HG03439 (cell line): ENCODE results near the gene AGER.
"Not testable (repeated sequence)": the region's sequence is repeated elsewhere in the genome, so short reads cannot be mapped to it uniquely, and the experiment has no call there.

Experiments
- ATAC-seq: cut with Tn5 transposase; IDR thresholded peaks from one replicate; pipeline ENCODE4 v1.9.1; 2021; ENCODE audit warnings: mild to moderate bottlenecking, moderate library complexity; ENCODE audit not compliant: unreplicated experiment

The AGER gene

DNA sequence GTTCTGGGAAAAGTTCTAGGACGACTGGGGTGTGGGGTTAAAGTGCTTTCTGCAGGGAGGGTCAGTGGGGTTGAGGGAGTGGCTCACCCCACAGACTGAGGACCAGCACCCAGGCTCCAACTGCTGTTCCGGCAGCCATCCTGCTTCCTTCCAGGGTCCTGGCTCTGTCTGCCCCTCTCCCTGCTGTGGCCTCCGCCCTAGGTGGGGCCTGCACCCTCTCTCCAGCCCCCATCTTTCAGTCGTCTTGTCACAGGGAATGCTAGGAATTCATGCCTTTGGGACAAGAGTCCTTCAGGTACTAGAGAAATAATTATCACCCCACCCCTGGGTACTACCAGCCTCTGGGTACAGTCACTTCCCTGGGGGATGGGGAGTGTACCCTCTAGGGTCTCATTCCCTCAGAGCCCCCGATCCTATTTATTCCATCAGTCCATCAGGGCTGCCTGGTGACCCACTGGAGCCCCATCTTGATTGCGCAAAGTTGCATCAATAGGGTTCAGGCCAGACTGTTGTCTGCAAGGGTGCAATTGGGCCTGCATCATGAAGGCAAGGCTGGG lies at the start of gene AGER:
Gene AGER (minus strand): TSS at position 170 of the 557 bp plus-strand sequence. CDS start 31 bp downstream, at position 139.
- no peak for ATAC-seq

DNA sequence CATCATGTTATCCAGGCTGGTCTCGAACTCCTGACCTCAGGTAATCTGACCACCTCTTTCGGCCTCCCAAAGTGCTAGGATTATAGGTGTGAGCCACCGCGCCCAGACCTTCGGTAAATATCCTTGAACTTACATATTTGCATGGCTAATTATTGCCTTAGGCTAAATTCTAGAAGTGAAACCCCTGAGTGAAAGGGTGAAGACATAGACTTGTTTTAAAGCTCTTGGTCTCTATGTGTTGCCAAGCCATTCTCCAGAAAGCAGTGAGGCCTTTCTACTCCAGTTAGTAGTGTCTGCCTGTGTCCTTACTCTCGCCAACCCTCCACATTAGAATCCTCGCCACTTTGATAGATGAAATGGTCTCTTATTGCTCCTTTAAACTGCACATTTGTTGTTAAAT lies 42.4 kb upstream of the AGER start:
- ATAC-seq, result no peak

DNA sequence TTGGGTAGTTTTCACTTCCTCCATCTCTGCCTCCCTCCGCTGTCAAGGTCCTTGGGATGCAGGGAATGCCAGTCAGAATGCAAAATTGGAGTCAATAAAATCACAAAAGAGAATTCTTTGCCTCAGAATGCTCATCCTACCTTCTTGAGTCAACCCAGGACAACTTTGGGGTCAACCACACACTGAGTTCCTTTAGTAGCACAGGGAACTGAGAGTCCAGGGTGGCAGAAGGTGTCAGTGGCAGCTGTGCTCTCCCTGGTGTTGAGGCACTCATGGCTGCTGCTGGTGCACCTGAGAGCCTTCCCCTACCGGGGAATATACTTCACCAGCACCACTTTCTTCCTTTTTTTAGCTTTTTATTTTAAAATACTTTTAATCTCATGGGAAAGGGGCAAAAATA lies 40.6 kb upstream of the AGER start:
- ATAC-seq, result no peak

DNA sequence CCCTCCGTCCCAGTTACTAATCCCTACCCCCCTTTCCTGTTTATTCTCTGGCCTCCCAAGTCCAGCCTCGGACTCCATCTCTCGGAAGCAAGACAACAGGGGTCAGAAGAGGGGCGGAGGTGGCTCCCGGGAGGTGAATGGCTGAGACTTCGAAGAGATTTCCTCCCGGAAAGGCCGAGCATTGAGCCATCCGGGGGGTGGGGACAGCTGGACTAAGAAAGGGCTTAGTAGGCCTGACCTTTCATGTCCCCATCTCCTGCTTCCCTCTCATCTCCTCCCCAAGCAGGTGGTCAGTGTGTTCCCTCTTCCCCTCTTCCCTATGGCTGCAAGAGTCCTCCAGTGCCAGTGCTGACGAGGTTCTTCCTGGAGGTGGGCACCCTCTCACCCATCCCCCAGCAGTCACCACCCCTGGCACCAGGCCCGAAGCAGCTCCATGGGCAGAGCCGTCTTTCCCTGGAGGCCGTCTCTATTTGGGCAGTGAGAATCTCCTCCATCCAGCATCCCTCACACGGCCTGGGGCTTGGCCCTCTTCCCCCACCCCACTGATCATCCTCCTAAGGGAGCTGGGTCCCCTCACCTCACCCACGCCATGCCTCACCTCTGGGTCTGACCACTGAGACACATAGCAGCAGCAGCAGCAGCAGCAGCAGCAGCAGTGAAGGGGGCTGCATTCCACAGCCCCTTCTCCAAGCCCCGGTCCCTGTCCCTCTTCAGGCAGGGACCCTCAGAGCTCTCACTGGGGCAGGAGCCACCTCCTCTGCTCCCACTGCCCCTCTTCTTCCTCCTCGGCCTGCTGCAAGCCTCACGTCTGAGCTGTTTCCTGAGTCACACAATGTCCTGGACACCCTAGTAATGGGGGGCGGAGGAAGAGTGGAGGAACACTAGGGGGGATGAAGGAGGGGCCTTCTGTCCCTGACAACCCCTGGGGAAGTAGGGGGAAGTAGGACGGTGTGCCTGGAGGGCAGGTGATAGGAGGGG lies 39.5 kb upstream of the AGER start, which contains the start of gene NOTCH4:
Gene NOTCH4 (minus strand): TSS at position 810 of the 978 bp plus-strand sequence. CDS start 139 bp downstream, at position 671.
- ATAC-seq, result no peak

DNA sequence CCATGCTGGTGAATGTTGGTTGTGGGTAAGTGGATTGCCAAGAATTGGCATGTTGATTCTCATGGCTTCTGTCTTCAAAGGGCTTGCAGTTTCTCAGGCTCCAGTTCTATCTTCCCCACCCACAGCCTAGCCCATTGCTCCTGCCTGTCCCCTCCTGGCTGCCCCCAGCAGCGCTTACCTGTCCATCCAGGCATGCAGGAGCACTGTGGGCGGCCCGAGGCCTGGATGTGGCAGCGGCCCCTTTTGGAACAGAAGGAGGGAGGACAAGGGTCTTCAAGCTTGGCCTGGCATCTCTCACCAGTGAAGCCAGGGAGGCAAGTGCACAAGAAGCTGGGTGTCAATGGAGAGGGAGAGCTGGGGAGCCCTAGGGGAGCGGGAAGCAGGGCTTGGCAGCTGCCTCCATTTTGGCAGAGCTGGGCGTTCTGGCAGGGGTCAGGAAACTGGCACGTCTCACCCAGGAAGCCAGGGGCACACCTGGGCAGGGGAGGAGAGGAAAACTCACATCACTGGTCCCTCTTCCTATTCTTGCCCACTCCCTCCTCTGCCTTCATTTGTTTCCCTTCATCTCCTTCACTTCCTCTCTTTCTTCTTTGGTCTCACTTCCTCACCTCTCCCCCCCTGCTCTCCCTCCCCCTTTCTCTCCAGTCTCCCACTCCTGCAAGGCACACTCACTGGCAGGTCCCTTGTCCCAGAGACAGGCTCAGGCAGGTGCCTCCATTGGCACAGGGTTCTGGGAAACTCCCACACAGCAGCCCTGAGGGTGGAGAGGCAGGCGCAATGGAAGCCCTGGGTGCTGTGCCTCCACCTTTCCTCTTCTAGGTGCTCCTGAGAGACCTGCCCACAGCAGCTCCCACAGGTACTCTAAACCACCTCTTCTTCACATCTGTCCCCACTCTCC lies 38.5 kb upstream of the AGER start:
- ATAC-seq, result no peak

DNA sequence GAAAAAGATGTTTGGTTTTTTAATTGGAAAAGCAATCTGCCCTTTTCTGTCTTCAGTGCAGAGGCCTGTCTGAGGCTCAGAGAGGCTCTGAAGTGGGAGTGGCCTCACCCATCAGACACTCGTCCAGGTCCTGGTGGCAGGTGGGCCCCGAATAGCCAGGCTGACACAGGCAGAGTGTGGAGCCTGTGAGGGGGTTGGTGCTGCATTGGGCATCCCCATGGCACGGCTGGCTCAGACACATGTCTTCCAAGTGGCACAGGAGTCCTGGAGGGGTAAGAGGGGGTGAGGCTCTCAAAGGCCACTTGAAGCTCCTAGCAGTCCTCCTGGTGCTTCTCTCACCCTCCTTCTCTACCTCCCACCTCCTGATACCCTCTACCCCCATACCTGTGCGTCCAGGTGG lies 36.0 kb upstream of the AGER start:
- ATAC-seq, result no peak

DNA sequence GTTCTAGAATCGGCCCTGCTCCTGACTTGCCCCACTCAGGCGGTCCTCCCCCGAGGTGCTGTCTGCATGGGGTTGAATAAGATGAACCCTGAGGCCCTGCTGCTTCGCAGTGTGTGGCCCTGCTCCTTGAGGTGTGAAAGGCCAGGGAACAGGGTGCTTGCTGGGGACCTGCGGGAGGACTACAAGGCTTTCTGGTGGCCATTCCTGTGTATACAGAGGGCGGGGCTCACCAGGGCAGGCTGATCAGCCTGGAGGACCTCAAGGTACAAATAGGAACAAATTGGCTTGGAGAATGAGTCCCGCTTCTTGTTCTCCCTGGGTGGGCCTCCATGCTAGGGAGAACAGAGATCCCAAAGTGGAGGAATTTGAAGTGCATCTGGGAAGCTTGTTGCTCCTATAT lies 34.1 kb upstream of the AGER start:
- ATAC-seq, result no peak

DNA sequence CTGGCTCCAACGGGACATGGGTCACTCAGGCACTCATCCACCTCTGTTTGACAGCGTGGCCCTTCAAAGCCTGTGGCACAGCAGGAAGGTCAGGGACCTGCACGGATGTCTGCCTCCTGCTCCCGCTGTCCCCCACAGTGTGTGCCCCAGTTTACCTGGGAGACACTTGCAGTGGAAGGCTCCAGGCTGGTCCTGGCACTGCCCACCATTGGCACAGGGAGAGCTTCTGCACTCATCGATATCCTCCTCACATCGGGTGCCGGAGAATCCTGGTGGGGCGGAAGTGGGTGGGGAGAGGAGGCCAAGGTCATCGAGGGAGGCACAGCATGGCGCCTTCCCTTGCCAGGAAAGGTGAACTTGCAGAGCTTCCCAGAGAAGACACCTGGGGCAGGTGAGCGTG lies 32.9 kb upstream of the AGER start:
- no peak for ATAC-seq

DNA sequence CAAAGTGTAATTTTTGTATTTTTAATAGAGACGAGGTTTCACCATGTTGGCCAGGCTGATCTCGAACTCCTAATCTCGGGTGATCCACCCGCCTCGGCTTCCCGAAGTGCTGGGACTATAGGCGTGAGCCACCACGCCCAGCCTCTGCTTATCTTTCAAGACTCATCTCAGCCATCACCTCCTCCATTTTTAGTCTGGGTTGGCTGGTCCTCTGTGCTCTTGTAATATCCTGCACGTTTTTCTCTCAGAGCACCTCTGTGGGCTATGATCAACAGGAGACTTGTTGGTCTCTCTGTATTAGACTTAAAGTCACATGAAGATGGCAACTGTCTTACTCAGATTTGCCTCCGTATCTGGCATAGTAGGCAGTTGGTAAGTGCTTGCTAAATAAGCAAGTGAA lies 32.2 kb upstream of the AGER start:
- no peak for ATAC-seq

DNA sequence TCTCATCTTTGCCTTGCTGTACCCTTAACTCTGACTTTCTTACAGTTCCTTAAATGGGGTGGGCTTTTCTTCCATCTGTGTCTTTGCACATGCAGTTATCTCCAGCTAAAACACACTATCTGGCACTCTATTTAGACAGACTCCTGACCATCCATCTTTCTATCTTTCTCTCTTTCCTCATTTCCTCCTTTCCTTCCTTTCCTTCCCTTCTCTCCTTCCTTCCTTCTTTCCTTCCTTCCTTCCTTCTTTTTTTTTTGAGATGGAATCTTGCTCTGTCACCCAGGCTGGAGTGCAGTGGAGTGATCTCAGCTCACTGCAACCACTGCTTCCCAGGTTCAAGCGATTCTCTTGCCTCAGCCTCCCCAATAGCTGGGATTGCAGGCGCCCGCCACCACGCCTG lies 31.6 kb upstream of the AGER start:
- no peak for ATAC-seq

DNA sequence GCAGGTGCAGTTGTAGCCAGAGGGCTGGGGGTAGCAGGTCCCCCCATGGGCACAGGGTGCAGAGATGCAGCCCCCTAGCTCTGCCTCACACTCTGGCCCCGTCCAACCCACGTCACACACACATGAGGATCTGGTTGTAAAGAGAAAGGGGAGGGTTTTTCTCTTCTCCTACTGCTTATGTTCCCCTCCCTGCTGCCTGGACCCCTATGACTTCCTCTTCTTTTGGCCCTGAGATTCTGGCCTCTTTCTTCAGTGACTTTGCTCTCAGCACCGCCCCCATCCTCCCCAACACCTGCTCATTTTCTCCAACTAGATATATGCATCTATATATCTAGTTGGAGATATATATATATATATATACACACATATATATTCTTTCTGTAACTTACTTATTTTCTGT lies 30.1 kb upstream of the AGER start:
- ATAC-seq, result no peak

DNA sequence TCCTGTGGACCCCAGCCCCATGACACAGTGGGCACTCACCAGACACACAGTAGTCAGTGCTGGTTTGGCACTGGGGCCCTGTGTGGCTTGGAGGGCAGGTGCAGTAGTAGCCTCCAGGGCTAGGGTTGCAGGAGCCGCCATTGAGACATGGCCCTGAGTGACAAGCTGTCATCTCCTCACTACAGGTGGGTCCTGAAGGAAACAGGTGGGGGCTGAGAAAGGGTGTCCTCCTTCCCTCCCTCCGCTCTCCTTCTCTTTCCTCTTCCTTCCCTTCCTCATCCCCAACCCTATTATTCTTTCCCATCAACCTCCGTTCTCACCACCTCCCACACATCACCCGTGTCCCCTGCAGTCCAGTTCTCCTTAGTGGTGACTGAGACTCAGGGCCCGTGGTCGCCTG lies 29.6 kb upstream of the AGER start:
- no peak for ATAC-seq

DNA sequence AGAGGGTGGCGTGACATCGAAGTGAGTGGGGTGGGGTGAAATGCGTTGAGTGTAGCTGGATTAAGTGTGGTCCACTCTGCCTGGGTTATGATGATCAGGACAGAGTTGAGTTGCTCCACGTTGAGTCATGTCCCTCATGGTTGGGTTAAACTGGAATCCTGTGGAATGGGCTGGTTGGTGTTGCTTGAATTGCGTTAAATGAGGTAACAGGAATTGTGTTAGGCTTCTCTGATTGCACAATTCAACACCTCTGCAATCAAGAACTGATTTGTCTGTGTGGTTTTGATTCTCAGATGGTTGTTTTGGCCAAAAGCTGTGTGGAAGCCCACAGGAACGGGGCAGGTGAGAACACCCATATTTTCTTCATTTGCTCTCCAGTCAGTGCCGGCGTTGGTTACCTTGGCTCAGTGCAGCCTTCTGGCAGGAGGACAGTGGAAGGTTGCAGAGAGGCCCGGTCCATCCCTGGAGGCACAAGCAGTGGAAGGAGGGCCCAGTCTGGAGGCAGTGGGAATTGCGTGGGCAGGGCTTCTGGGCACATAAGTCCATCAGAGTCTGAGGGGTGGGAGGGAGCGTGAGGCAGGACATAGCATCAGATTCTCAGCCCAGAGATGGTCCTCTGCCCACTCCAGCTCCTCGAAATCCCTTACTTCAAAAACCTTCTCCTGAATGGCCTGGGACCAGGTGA lies 28.2 kb upstream of the AGER start:
- ATAC-seq, result no peak

DNA sequence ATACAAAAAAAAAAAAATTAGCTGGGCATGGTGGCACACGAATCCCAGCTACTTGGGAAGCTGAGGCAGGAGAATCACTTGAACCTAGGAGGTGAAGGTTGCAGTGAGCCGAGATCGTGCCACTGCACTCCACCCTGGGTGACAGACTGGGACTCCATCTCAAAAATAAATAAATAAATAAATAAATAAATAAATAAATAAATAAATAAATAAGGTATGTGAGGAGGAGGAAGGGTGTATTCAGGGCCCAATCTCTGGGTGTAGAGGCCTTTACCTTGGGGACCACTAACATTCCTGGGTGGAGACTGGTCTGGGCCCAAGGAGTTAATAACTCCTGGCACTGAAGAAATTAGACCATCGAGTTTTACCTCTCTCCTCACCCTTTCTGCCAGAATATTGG lies 27.4 kb upstream of the AGER start:
- not testable (repeated sequence) for ATAC-seq

DNA sequence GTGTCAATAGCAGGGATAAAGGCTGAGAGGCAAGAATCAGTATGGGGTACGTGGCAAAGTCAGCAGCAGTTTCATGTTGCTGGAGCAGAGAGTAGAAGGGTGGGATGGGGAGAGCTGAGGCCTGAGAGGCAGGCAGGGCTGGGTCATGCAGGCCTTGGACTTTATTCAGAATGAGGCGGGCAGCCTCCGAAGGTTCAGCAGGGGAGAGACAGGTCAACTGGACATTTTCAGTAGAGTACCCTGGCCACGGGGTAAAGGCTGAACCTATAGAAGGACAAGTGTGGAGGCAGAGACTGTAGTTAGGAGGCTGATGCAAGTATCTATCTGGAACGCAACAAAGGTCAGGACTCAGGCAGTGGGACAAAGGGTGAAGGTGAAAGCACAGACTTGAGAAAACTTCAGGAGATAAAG lies 26.1 kb upstream of the AGER start:
- ATAC-seq, result no peak

DNA sequence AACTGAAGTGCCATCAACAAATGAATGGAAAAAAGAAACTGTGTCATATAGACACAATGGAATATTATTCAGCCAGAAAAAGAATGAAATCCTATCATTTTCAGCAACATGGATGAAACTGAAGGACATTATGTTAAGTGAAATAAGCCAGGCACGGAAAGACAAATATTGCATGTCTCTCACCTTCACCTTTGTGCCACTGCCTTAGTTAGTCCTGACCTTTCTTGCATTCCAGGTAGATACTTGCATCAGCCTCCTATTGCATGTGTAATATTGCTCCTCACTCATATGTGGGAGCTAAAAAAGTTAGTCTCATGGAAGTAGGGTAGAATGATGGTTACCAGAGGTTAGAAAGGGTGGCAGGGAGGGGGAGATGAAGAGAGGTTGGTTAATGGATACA lies 24.9 kb upstream of the AGER start:
- ATAC-seq, result no peak

DNA sequence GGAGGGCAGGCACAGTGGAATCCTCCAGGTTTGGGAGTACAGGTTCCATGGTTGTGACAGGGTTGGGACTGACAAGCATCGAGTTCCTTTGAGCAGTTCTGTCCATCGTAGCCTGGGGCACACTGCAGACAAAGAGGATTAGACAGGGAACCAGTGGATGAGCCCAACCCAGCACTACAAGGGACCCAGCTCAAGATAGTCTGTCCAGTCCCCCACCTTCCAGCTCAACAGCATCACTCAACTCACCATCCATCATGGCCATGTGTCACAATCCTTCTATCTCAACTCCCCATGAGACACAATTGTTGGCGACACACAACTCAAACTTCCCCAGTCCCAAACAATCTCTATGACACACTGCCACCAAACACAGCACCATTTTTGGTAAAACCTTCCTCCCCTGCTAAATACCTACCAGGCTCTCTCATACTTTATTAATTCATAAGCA lies 20.2 kb upstream of the AGER start:
- no peak for ATAC-seq

DNA sequence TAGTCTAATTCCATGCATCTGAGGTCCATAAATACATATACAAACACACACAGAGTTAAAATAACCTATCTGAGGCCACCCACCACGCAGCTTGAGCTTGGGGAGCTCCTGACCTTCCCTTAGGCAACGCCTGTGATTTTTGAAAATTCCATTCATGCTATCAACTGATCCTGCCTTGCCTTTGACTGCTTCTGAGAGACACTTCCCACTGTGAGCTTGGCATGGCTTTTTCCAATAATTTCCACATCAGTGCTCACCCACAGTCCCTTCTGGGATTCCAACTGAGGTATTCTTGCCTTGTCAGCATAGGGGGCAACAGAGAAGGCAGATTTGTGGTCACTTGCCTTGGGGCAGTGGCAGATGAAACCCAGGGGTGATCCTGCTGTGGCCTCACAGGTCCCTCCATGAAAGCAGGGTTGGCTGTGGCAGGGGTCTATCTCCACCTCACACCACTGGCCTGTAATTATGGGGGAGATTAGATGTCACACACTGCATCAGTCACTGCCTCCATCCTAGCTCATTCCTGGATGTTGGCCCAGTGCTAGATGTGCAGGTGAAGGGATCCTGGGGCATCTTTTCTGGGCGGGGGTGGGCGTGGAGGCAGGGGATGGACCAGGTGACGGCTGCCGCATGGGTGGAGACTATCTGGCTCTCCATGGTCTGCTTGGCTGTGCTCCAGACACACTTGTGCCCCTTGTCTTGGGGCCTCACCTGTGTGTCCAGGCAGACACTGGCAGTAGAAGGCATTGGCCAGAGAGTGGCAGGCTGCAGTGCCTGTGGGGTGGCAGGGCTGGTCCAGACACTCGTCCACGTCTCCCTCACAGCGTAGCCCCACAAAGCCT lies 19.6 kb upstream of the AGER start:
- ATAC-seq, result no peak

DNA sequence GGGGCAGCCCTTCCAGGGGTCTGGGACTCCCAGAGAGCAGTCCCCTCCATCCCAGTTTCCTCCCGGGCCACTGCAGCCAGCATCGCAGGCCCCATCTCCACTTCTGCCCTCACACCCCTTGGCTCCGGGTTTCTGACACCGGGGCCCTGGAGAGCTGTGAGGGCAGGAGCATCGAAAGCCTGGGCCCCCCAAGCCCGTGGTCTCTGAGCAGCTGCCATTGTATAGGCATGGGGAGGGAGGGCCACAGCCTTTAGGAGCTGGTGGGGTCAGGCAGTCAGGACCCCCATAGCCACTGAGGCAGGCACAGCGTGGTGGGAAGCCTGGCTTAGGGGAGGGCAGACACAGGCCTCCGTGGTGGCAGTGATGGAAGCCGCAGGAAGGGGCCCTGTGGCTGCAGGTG lies 18.1 kb upstream of the AGER start:
- ATAC-seq, result no peak
